Measurements from ENCODE around the gene CALML4.

CALML4 gene

DNA sequence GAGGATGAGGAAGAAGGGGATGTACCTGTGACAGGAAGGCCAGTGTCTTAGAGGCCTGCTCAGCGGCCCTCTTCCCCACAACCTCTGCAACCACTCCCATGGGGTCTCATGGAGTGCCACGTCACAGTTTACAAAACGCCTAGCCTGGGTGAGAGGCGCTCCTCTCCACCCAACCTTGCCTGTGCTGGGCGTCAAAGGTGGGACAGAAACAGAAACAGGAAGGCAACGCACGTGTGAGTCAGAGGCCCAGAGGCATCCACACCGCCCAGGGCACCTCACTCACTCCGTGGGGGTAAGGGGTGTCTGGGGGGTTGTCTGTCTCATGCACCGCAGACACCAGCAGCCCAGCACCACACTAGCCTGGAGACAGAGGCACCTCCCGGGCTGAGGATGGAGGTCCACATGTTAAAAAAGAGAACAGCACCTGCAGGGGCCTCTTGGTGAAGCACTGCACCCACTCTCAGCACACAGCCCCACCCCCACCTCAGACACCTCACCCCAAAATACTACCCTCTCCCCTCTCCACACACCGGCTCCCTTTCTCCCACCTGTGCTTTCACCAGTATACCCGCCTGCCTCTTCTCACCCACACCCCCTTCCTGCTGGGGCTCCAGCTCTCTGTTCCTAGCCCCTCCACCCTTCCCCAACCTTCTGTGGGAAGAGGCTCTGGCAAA is 4.7 kb upstream of the CALML4 start:
- no peak overlapping the region for H3K4me3 ChIP-seq (ENCODE audit: low read depth, low read length)
- TF ChIP-seq, protein P1, sequence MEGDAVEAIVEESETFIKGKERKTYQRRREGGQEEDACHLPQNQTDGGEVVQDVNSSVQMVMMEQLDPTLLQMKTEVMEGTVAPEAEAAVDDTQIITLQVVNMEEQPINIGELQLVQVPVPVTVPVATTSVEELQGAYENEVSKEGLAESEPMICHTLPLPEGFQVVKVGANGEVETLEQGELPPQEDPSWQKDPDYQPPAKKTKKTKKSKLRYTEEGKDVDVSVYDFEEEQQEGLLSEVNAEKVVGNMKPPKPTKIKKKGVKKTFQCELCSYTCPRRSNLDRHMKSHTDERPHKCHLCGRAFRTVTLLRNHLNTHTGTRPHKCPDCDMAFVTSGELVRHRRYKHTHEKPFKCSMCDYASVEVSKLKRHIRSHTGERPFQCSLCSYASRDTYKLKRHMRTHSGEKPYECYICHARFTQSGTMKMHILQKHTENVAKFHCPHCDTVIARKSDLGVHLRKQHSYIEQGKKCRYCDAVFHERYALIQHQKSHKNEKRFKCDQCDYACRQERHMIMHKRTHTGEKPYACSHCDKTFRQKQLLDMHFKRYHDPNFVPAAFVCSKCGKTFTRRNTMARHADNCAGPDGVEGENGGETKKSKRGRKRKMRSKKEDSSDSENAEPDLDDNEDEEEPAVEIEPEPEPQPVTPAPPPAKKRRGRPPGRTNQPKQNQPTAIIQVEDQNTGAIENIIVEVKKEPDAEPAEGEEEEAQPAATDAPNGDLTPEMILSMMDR (IDR thresholded peaks at IDR 0.05; ENCODE audit: borderline replicate concordance, insufficient read depth, low read depth, low read length) = no peak

DNA sequence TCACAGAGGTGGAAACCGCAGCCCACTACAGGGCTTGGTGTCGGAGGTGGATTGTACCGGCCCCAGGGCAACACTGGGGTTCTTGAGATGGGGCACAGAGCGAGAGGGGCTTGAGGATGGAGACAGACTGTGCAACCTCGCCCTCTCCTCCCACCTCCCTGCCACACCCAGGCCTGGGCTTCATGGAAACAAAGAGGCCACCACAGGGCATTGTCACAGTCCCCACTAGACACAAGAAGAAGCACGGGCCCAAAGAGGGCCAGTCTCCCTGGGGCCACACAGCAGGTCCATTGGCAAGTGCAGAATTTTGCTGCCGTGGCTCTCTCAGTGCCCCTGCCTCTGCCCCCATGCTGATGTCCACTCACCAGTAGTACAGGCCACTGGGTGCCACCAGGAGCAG is 4.1 kb upstream of the CALML4 start:
- H3K4me3 ChIP-seq (ENCODE audit: low read depth, low read length) = no peak overlapping the region
- TF ChIP-seq, protein P1 (IDR thresholded peaks at IDR 0.05; ENCODE audit: borderline replicate concordance, insufficient read depth, low read depth, low read length) = no peak

DNA sequence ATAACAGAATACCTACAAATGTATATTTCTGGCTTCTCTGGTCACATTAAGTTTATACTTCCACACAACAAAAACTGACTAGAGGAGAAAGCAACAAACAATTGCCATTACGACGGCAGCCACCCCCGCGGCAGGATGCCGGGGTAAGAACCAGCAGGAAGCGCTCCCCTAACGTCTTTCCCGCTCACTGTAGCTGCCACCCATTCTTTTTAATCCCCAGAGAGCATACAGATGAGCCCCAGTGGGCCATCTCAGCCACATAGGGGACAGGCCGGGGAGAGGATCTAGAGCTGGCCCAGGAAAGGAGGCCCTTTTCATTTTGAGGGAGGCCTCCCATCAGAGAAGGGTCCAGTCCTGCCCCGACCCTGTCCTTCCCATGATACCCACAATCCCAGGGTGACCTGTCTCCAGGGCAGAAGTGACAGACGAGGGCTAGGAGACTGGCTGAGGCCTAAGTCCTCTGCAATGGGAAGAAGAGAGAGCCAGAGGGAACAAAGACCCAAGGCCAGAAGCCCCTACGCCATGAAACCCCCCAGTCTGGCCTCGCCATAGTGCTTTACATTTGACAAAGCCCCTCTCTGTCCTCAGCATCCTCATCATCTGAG is 3.6 kb upstream of the CALML4 start:
- TF ChIP-seq, protein P1 (IDR thresholded peaks at IDR 0.05; ENCODE audit: borderline replicate concordance, insufficient read depth, low read depth, low read length) = no peak
- no peak overlapping the region for H3K4me3 ChIP-seq (ENCODE audit: low read depth, low read length)

DNA sequence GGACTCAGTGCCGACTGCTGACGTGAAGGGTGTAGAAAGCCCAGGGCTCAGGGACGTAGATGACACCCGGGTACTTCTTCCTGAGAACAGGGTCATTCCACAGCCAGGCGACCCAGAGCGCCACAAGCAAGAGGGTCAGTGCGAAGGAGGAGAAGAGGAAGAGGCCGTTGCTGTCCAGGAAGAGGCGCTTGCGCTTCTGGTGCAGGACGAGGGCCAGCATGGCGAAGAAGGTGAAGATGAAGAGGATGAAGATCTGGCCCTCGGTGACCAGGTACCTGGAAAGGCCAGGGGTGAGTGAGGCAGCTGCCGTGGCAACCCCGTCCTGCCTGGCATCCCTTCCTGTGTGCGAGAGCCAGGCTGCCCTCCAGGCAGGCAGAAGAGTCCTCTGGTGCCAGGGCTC is 3.0 kb upstream of the CALML4 start:
- no peak overlapping the region for H3K4me3 ChIP-seq (ENCODE audit: low read depth, low read length)
- TF ChIP-seq, protein P1 (IDR thresholded peaks at IDR 0.05; ENCODE audit: borderline replicate concordance, insufficient read depth, low read depth, low read length) = no peak

DNA sequence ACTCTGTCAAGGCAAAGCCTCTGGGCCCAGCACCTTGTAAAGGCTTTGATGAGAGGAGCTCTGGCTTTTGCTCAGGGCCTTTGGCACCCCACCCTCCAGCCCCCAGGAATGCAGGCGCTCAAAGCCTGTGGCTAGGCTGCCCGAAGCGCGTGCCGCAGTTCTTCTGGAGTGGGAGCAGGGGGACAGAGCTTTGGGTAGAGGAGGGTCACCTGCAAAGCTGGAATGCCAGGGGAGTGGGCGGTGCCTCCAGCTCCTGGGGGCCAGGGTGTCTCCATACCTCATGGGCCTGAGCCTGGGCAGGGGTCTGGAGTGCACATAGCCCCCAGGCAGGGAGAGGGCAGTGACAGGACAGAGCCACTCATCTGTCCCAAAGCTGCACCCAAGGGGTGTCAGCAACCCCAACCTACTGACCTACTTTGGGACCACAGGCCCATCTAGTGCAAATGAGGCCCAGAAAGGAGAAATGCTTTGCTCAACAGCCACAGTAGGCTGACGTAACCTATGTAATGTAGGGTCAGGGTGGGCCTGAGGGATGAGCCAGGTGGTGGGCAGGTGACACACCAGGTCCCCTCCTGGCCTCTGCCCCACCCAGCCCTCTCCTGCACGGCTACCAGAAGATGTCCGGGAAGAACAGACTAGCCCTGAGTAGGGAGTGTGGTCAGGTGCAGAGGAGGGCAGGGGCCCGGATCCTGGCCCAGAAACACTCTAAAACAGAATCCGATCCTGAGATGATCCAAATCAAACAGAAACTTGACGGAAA is 2.2 kb upstream of the CALML4 start:
- TF ChIP-seq, protein P1 (IDR thresholded peaks at IDR 0.05; ENCODE audit: borderline replicate concordance, insufficient read depth, low read depth, low read length) = no peak
- H3K4me3 ChIP-seq (ENCODE audit: low read depth, low read length) = no peak overlapping the region

DNA sequence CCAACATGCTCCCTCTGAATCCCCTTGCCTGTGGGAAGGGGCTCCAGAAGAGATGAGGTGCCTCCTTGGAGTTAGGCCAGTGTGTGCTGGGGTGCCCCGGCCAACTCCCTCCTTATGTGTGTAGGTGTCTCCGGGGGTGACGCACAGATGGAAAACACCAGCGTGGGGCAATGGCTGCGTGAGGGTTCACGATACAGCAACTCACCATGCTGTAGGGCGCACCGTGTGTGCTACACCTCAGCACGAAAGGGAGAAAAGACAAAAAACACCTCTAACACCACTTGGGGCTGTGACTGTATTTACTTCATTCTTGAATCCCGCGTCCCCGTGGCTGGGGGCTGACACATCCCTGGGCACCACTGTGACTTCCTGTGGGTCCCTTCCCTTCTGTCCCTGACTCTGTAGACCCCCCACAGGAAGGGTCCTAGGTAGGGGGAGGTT is 1.6 kb upstream of the CALML4 start:
- TF ChIP-seq, protein P1 (IDR thresholded peaks at IDR 0.05; ENCODE audit: borderline replicate concordance, insufficient read depth, low read depth, low read length) = no peak
- H3K4me3 ChIP-seq (ENCODE audit: low read depth, low read length) = no peak overlapping the region
